GM18502 (cell line): ENCODE data around the gene JUNB.
A peak's percentile ranks its signal among the peaks of the same experiment; 100 is the strongest.

Experiments used
- ATAC-seq: cut with Tn5 transposase; IDR thresholded peaks from one replicate; pipeline ENCODE4 v1.9.1; 2021; ENCODE audit warnings: mild to moderate bottlenecking; ENCODE audit not compliant: unreplicated experiment, poor library complexity

The JUNB gene

DNA sequence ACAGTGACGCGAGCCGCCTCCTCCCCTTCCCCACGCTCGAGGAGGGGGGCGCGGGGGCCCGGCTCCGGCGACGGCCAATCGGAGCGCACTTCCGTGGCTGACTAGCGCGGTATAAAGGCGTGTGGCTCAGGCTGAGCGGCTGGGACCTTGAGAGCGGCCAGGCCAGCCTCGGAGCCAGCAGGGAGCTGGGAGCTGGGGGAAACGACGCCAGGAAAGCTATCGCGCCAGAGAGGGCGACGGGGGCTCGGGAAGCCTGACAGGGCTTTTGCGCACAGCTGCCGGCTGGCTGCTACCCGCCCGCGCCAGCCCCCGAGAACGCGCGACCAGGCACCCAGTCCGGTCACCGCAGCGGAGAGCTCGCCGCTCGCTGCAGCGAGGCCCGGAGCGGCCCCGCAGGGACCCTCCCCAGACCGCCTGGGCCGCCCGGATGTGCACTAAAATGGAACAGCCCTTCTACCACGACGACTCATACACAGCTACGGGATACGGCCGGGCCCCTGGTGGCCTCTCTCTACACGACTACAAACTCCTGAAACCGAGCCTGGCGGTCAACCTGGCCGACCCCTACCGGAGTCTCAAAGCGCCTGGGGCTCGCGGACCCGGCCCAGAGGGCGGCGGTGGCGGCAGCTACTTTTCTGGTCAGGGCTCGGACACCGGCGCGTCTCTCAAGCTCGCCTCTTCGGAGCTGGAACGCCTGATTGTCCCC is at the start of gene JUNB:
Gene JUNB, plus strand, starts transcription at position 142 of the 706 bp plus-strand sequence. Its CDS starts 286 bp downstream, at position 428.
- ATAC-seq: peak; percentile 29

DNA sequence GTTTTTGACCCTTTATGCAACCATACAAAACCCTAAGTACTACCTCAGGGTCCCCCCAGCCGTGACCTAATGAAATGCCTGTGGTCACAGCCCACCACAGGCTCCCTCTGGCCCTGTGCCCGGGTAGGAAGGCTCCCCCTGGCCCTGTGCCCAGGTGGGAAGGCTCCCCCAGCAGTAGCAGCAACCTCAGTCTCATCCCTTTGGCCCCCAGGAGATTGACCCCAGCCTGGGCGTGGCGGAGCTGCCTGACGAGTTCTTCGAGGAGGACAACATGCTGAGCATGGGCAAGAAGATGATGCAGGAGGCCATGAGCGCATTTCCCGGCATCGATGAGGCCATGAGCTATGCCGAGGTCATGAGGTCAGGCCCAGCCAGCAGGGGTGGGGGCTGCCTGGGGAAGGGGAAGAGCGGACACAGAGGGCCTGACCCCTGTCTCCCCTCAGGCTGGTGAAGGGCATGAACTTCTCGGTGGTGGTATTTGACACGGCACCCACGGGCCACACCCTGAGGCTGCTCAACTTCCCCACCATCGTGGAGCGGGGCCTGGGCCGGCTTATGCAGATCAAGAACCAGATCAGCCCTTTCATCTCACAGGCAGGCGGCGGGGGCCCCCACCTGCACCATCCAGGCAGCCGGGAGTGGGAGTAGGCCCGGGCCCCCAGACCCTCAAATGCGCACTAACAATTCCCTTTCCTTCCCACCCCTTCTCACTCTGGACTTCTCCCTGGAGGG is 46.0 kb upstream of the JUNB start:
- ATAC-seq: no peak

DNA sequence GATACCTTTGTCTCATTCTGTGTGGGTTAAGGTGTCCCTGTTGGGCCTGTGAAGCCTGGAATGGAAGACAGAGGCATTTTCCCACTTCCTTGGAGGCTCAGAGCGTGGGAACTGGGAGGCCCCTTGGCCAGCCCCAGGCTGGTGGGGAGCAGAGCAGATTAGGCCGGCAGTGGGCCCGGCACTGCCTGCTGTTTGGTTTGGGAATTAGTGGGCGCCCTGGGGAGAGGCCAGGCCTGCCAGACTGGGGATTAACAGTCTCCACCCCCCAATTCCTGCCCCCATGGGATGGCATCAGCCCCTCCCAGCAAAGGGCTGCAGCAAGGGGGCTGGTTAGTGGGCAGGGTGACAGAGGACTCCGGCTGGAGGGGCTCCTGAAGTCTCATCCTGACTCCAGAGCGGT is 42.8 kb upstream of the JUNB start:
- ATAC-seq: no peak

DNA sequence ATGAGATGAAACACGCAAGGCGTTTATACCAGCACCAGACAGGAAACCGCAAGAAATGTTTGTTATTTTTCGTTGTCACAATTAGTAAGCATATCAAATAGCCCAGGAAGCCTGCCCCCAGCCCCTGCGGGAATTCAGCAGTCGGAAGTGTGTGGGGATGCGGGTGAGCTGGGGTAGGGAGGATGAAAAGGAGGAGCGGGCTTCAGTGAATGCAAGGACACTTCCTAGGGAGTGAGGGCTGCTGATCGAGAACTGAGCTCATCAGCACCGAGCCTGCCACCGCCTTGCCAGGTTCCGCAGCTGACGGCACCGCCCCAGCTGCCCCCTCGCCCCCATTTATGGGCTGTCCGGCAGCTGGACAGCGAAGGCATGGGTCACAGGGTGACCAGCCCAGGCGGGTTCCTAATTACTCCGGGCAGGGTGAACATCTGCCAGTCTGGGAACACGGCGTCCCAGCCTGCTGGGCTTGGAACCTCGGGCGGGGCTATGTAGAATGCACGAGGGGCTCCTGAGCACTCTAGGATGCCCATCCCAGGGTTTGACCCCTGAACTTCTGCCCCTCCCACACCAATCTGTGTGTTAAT is 41.3 kb upstream of the JUNB start:
- no peak for ATAC-seq

DNA sequence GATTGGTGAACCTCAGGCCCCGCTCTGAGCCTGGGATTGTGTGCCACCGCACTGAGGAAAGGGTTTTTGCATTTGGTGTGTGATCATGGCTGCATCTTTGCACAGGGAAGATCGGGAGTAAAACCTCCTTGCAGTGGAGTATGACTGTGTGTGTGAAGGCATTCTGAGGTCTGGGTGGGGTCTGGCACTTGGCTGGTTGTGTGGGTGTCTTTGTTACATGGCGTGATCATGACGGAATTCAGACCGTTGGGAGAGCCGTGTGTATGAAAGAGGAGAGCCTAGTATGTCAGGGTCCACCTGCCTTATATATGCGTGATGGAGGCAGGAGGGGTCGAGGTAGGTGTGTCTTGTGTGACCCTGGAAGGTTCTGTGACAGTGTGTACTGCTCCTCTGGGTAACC is 40.4 kb upstream of the JUNB start:
- ATAC-seq: no peak

DNA sequence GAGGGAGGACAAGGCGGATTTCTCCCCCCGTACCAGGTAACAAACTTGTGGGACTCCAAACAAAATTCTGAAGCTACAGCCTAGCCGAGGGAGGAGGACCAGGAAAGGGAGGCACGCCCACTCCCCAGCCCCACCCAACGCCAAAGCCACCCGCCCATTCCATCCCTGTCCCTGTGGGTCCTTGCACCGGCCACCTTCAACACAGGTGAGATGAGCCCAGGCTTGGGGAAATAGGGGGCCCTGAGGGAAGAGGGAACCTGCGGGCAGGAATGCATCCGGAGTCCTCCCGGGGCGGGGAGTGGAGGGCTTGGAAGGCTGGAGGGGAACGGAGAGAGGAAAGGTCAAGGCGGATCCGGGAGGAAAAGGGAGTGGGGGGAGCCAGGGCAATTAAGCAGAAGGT is 39.7 kb upstream of the JUNB start, which contains the start of gene BEST2:
Gene BEST2, plus strand, starts transcription at position 157 of the 400 bp plus-strand sequence. CDS start 802 bp downstream, outside the sequence.
- no peak for ATAC-seq

DNA sequence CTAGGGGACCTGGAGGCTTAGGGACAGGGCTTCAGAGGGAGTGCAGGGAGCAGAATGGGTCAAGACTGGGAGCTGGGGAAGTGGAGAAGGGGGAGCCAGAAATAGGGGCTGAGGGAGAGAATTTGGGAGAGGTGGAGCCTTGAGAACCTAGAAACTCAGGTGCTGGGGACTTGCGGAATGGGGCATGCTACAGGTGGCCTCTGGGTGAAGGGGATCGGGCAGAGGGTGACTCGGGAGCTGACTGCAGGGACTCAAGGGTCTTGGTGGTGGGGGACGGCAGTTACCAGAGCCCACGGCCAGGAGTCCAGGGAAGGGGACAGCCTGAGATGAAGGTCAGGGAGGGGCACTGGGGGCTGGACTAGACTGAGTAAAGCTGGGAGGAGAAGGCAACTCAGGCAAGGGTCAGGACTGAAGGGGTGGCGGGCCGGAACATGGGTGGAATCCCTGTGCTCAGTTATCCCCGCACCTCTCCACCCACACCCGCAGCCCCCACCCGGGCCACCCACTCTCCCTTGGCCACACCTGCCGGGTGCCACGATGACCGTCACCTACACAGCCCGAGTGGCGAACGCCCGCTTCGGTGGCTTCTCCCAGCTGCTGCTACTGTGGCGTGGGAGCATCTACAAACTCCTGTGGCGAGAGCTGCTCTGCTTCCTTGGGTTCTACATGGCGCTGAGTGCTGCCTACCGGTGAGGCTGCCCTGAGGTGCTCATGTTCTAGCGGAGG is 39.1 kb upstream of the JUNB start:
- ATAC-seq: no peak

DNA sequence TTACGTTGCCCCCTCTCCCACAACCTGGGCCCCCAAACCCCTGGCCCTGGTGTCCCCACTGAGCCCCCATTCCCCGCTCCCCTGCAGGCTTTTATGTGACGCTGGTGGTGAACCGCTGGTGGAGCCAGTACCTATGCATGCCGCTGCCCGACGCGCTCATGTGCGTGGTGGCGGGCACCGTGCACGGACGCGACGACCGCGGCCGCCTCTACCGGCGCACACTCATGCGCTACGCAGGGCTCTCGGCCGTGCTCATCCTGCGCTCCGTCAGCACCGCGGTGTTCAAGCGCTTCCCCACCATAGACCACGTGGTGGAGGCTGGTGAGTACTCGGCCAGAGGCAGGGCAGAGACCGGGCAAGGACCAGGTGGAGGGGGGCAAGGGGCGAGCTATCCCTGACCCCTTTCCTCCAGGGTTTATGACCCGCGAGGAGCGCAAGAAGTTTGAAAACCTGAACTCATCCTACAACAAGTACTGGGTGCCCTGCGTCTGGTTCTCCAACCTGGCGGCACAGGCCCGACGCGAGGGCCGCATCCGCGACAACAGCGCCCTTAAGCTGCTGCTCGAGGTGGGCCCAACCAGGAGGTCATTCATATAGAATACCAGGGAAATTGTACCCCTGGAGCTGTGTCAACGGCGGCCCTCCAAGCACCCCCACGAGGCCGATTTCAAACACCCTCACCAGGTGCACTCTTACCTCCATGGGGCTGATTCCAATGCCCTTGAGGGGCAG is 36.7 kb upstream of the JUNB start:
- ATAC-seq: no peak

DNA sequence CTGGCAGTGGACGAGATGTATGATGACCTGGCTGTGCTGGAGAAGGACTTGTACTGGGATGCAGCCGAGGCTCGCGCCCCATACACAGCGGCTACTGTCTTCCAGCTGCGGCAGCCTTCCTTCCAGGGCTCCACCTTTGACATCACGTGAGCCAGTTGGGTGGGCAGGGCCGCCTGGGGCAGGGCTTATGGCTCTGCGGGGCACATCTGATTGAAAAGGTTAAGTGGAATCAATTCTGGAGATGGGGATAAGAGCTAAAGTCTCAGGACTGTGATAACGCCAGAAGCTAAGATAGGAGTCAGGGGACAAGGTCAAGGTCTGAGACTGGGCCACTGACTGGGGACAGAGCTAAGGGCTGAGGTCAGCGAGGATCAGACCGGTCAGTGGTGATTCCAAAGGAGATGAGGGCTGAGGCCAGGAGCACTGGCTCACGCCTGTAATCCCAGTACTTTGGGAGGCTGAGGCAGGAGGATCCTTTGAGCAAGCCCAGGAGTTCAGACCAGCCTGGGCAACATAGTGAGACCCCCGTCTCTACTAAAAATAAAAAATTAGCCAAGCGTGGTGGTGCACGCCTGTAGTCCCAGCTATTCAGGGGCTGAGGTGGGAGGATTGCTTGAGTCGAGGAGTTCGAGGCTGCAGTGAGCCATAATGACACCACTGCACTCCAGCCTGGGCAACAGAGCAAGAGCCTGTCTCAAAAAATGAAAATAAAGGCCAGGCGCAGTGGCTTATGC is 35.0 kb upstream of the JUNB start:
- no peak for ATAC-seq

DNA sequence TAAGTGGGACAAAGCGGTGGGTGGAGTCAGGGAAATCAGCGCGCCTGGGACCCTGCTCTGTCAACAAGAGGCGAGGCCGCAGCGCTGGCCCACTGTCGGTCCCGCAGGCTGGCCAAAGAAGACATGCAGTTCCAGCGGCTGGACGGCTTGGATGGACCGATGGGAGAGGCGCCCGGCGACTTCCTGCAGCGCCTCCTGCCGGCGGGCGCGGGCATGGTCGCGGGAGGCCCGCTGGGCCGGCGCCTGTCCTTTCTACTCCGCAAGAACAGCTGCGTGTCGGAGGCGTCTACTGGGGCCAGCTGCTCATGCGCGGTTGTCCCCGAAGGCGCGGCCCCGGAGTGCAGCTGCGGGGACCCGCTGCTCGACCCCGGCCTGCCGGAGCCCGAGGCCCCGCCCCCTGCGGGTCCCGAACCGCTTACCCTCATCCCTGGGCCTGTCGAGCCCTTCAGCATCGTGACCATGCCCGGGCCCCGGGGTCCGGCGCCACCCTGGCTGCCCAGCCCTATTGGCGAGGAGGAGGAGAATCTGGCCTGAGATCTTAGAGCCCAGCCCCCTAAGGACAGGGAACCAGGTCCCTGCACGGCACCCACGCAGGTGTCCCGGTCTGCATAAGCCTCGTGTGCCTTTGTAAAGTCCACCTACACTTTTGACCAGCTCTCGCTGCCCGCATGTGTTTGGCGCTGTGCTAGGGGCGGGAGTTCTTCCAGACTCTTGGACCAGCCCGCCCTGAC is 33.6 kb upstream of the JUNB start:
- ATAC-seq: no peak

DNA sequence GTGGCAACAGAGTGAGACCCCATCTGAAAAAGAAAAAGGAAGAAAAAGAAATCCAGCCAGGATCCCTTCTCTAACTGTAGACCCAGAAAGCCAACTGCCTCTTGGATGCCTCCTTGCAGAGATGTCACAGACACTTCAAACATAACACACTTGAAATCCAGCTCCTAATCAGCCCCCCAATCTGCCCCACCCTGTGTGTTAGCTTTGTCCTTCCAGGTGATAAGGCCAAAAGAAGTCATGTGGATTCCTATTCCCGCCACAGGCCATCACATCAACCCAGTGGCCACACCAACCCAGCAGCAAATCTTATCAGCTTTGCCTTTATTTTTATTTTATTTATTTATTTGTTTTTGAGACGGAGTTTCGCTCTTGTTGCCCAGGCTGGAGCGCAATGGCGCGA is 31.6 kb upstream of the JUNB start:
- no peak for ATAC-seq

DNA sequence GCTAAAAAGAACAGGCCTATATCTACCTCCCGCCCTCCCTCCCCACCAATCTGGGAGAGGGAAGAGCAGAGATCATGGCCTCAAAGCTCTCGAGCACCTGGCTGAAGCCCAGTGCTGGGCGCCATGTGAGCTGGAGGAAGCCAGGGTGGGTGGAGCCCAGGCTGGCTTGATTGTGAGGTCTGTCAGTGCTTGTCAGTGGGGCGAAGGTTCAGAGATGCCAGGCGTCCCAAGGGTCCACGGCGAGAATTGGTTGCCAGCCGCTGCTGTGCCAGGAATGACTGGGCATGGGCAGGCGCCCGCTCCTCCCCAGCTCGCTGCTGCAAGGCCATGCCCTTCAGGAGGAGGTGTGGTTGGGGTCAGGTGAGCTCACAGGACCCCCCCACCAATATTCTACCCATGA is 28.2 kb upstream of the JUNB start:
- no peak for ATAC-seq

DNA sequence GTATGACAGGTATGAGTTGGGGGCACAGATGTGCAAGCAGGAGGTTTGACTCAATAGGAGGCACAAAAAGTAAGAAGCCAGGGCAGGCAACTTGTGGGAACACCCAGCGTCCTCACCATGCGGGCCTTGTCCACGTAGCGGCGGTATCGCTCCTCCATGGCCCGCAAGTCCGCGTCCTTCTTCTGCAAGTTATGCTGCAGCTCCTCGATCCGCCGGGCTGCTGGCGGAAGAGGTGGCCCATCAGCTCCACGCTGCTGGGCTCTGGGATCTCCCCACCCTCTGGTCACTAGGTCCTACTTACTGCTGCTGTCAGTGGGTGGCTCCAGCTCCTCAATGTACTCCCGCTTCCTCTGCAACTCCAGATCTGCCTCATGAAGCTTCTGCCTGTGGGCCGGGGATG is 26.6 kb upstream of the JUNB start:
- ATAC-seq: no peak

DNA sequence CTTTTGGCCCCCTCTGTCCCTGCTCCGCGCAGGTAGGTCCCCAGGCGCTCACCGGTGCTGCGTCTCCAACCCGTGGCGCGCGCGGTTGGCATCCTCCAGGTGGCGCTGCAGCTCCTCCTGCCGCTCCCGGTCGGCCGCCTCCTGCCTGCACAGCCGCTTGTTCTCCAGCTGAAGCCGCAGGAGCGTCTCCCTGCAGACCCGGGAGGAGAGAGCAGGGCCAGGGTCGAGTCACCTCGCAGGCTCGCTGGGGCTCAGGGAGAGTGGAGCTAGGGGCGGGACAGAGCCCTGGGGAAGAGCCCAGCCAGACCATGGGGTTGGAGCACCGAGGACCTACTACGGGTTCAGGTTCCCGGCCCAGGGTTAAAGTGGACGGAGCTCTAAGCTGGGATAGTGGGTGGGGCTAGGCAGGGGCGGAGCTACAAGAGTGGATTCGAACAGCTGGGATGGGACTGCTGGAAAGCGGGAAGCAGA is 25.2 kb upstream of the JUNB start:
- ATAC-seq: no peak

DNA sequence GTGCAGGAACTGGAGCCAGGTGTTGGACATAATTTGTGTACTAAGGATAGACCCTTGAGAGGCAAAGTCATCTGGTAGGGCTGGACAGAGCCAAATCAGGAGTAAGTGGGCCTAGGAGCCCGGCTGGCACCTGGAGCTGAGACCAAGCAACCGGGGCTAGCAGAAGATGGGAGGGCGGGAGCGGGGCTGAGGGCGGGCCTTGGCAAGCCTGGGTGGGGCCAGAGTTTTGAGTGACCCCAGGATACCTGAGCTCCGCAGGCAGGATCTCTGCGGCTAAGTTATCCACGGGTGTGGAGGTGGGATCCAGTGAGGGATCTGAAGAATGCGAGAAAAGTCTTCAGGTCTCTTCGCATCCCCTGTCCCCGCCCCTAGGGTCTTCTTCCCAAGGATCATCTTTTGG is 24.1 kb upstream of the JUNB start:
- ATAC-seq: no peak

DNA sequence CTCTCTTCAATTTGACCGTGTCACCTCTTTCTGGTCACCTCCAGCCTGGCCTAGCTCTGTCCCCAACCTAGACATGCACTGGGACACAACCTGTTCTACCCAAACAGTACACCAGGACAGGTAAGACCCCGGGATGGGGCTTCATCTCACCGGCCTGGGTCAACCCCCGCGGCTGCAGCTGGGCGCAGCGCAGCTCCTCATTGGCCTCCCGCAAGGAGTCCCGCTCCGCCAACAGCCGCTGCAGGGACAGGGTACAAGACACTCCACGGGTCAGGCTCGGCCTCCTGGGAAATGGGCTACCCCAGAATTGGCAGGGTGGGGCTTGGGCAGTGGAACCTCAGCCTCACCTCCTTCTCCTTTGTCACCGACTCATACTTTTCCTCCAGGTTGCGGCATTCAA is 23.6 kb upstream of the JUNB start:
- ATAC-seq: no peak

DNA sequence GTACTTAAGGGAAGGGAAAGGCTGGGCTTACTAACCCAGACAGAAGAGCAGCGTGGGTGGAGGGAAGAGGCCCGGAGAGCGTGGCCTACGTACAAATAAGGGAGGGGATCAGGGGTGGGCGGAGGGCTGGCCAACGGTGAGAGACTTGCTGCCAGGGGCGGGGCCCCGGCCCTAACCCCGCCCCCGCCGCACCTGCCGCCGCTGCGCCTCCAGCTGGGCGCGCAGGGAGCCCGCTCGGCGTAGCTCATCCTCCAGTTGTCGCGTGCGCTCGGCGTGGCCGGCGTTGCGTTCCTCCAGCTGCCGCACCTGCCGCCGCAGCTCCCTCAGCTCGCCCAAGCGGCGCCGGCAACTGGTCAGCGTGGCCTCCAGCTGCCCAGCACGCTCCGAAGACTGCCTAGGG is 21.6 kb upstream of the JUNB start:
- no peak for ATAC-seq

DNA sequence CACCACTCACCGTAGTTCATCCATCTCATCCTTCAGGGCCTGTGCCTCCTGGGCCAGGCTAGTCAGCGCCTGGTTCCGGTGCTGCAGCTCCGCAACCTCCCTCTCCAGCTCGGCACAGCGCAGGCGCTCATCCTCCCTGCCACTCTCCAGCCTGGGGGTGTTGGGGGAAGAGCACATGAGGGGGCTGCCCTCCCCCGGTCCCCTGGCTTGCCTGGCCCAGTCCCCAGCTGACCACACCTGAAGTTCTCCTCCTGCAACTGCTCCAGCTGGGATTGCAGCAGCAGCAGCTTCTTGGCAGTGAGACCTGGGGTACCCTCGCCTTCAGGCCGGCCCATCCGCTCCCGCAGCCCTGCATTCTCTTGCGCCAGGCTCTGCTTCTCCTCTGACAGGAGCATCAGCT is 20.4 kb upstream of the JUNB start:
- no peak for ATAC-seq

DNA sequence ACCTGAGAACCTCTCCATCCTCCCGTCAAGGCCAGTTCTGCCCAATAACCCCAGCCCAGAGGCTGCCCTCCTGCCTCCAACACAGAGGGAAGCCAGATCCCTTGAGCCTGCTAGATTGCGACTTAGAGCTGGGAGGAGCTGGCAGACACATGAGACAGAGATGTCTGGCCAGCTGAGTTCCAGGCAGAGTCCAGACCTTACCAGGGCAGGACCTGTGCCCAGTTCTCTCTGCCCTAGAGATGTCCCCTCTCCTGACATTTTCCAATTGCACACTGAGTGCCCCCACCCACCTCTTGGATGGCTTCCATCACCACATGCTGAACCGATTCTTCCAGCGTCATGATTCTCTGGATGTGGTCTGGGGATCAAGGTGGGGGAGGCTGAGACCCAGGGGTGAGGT is 19.0 kb upstream of the JUNB start:
- no peak for ATAC-seq
